GM23338 (cell line): ENCODE results near the gene FXN. TPM values are rescaled to one million over a fixed set of nuclear protein-coding genes. Genes with fewer than 3 reads are reported as not detected.

Experiments
- ATAC-seq: fragments of 200-7000 bp; cut with Tn5 transposase; 3 replicates; pipeline ENCODE4 v1.9.1; 2020
- DNase-seq: peaks from one replicate; pipeline ENCODE4 v3.0.0-alpha.2; 2015; ENCODE audit warnings: low spot score
- H2AFZ ChIP-seq: fragments of 200-600 bp; sonication (generic); 2 replicates; pipeline ENCODE4 v1.8.0; 2016; ENCODE audit warnings: antibody characterized with exemption, mild to moderate bottlenecking, moderate library complexity
- H3F3A ChIP-seq: fragments of 200-600 bp; sonication (generic); replicated peaks from 2 replicates; pipeline ENCODE4 v1.8.0; 2017; ENCODE audit warnings: antibody characterized with exemption, mixed run types, low read depth
- H3K27ac ChIP-seq: fragments of 200-600 bp; sonication (generic); 2 replicates; pipeline ENCODE4 v1.6.1; 2016; ENCODE audit warnings: low read depth
- H3K27me3 ChIP-seq: fragments of 200-600 bp; sonication (generic); 2 replicates; pipeline ENCODE4 v1.8.0; 2016; ENCODE audit warnings: mild to moderate bottlenecking, mixed run types, moderate library complexity; ENCODE audit not compliant: insufficient read depth
- H3K36me3 ChIP-seq: fragments of 200-600 bp; sonication (generic); 2 replicates; pipeline ENCODE4 v1.8.0; 2016; ENCODE audit warnings: mild to moderate bottlenecking; ENCODE audit not compliant: insufficient read depth
- H3K4me1 ChIP-seq: fragments of 200-600 bp; sonication (generic); 2 replicates; pipeline ENCODE4 v1.8.0; 2016; ENCODE audit warnings: mild to moderate bottlenecking, moderate library complexity; ENCODE audit not compliant: insufficient read depth
- H3K4me2 ChIP-seq: fragments of 200-600 bp; sonication (generic); 2 replicates; pipeline ENCODE4 v1.7.1; 2017; ENCODE audit warnings: mixed run types
- H3K4me3 ChIP-seq: fragments of 200-600 bp; sonication (generic); 2 replicates; pipeline ENCODE4 v1.6.1; 2016; ENCODE audit warnings: mixed run types
- H3K79me2 ChIP-seq: fragments of 200-600 bp; sonication (generic); replicated peaks from 2 replicates; pipeline ENCODE4 v1.8.0; 2017; ENCODE audit warnings: mild to moderate bottlenecking; ENCODE audit not compliant: insufficient read depth
- H3K9me2 ChIP-seq: fragments of 200-600 bp; sonication (generic); 2 replicates; pipeline ENCODE4 v1.8.0; 2017; ENCODE audit not compliant: insufficient read depth
- H4K20me1 ChIP-seq: fragments of 200-600 bp; sonication (generic); replicated peaks from 2 replicates; pipeline ENCODE4 v1.8.0; 2017; ENCODE audit warnings: mild to moderate bottlenecking; ENCODE audit not compliant: insufficient read depth
- H3K27ac Mint-ChIP-seq: 2 replicates; pipeline ENCODE4 v1.8.0; 2020; ENCODE audit warnings: inconsistent platforms, mild to moderate bottlenecking, moderate library complexity, mixed read lengths
- H3K27me3 Mint-ChIP-seq: 3 replicates; pipeline ENCODE4 v1.8.0; 2022; ENCODE audit warnings: low read depth, mild to moderate bottlenecking, moderate library complexity, mixed read lengths, inconsistent platforms; ENCODE audit not compliant: insufficient read depth, poor library complexity
- H3K36me3 Mint-ChIP-seq: 3 replicates; pipeline ENCODE4 v1.8.0; 2021; ENCODE audit warnings: low read depth, mild to moderate bottlenecking, inconsistent platforms, moderate library complexity, mixed read lengths
- H3K4me1 Mint-ChIP-seq: 3 replicates; pipeline ENCODE4 v1.8.0; 2020; ENCODE audit warnings: mild to moderate bottlenecking, inconsistent platforms, mixed read lengths
- H3K4me3 Mint-ChIP-seq: 3 replicates; pipeline ENCODE4 v1.8.0; 2021; ENCODE audit warnings: moderate library complexity, mild to moderate bottlenecking, inconsistent platforms, mixed read lengths
- H3K9me3 Mint-ChIP-seq: 3 replicates; pipeline ENCODE4 v1.8.0; 2020; ENCODE audit warnings: moderate library complexity, mild to moderate bottlenecking, inconsistent platforms, mixed read lengths
- CREB1 ChIP-seq: fragments of 250-450 bp; sonication (Bioruptor Pico); IDR thresholded peaks from 2 replicates; pipeline ENCODE4 v1.5.0; 2020; ENCODE audit warnings: low read depth, mild to moderate bottlenecking, moderate library complexity
- EZH2 ChIP-seq: fragments of 200-600 bp; sonication (generic); IDR thresholded peaks from one replicate; pipeline ENCODE4 v1.8.0; 2017; ENCODE audit warnings: antibody characterized with exemption, mild to moderate bottlenecking, low read depth; ENCODE audit not compliant: unreplicated experiment
- EZH2phosphoT487 ChIP-seq: fragments of 200-600 bp; sonication (generic); IDR thresholded peaks from one replicate; pipeline ENCODE4 v1.8.1; 2018; ENCODE audit warnings: antibody characterized with exemption; ENCODE audit not compliant: unreplicated experiment
- JUNB ChIP-seq: IDR thresholded peaks from one replicate; pipeline ENCODE4 v1.6.1; 2016; ENCODE audit warnings: antibody characterized with exemption; ENCODE audit not compliant: unreplicated experiment
- NANOG ChIP-seq: IDR thresholded peaks from 2 replicates; pipeline ENCODE4 v1.6.1; 2016; ENCODE audit warnings: antibody characterized with exemption, borderline replicate concordance
- POLR2AphosphoS5 ChIP-seq: IDR thresholded peaks from 2 replicates; pipeline ENCODE4 v1.6.1; 2016; ENCODE audit warnings: antibody characterized with exemption, low read depth
- STAT1 ChIP-seq: IDR thresholded peaks from one replicate; pipeline ENCODE4 v1.6.1; 2016; ENCODE audit warnings: antibody characterized with exemption; ENCODE audit not compliant: unreplicated experiment
- ZNF331 ChIP-seq: fragments of 250-450 bp; sonication (Bioruptor Pico); IDR thresholded peaks from 2 replicates; pipeline ENCODE4 v1.5.0; 2020; ENCODE audit warnings: low read depth, mild to moderate bottlenecking, moderate library complexity
- polyA plus RNA-seq: library from polyadenylated mRNA; unstranded; fragments of >200 nt; fragmentation: Nextera tagmentation; extraction: Ambion mirVana; gene quantifications from 2 replicates; pipeline ENCODE4 v1.2.1, GENCODE V29; 2016
- total RNA-seq: library from RNA; depleted of rRNA; stranded (reverse); fragments of >200 nt; shearing (Covaris generic); gene quantifications from 2 replicates; pipeline ENCODE4 v1.2.3, GENCODE V29; 2014
- TF ChIP-seq, protein P1 (sequence below): IDR thresholded peaks from one replicate; pipeline ENCODE4 v1.6.1; 2018; ENCODE audit warnings: antibody characterized with exemption; ENCODE audit not compliant: unreplicated experiment
- TF ChIP-seq, protein P2 (sequence below), 2 experiments: fragments of 200-600 bp in 1 of 2; sonication (generic) in 1 of 2; conservative IDR thresholded peaks; 2 replicates each; pipeline versions ENCODE4 v1.5.1 to v1.6.1; 2016 to 2017; ENCODE audit warnings: antibody characterized with exemption in 2 of 2, low read depth in 2 of 2, mild to moderate bottlenecking in 2 of 2, moderate library complexity in 1 of 2
- TF ChIP-seq, protein P3 (sequence below): IDR thresholded peaks from 2 replicates; pipeline ENCODE4 v1.6.1; 2016; ENCODE audit warnings: antibody characterized with exemption
- TF ChIP-seq, protein P4 (sequence below): fragments of 250-450 bp; sonication (Bioruptor Pico); IDR thresholded peaks from 2 replicates; pipeline ENCODE4 v1.5.0; 2020; ENCODE audit warnings: mild to moderate bottlenecking, moderate library complexity

Gene FXN
- total and polyA plus RNA-seq, 2 experiments from 2014 or later = 26.1 to 66.4 TPM

DNA sequence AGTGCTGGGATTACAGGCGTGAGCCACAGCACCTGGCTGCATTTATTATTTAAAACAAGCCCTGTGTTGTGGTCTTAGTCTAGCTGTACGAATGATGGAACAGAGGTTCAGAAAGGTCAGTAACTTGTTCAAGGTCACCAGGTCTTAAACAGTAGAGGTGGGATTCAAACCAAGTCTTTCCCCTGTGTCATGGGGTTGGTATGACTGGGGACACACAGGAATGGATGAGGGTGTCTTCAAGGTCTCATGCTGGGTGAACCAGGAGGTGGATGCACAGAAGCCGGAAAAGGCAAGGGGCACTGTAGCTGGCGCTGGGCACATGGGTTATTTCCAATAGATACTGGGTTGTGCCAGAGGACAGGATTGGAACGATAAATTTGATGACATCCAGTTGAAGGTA lies 106.3 kb downstream of the FXN start:
- TF ChIP-seq NANOG (no peak), ZNF331 (CRISPR knock-in tag) (no peak), STAT1 (no peak), POLR2AphosphoS5 (no peak), JUNB (no peak), EZH2phosphoT487 (no peak), EZH2 (no peak), CREB1 (CRISPR knock-in tag) (no peak)
- TF ChIP-seq, protein P1, sequence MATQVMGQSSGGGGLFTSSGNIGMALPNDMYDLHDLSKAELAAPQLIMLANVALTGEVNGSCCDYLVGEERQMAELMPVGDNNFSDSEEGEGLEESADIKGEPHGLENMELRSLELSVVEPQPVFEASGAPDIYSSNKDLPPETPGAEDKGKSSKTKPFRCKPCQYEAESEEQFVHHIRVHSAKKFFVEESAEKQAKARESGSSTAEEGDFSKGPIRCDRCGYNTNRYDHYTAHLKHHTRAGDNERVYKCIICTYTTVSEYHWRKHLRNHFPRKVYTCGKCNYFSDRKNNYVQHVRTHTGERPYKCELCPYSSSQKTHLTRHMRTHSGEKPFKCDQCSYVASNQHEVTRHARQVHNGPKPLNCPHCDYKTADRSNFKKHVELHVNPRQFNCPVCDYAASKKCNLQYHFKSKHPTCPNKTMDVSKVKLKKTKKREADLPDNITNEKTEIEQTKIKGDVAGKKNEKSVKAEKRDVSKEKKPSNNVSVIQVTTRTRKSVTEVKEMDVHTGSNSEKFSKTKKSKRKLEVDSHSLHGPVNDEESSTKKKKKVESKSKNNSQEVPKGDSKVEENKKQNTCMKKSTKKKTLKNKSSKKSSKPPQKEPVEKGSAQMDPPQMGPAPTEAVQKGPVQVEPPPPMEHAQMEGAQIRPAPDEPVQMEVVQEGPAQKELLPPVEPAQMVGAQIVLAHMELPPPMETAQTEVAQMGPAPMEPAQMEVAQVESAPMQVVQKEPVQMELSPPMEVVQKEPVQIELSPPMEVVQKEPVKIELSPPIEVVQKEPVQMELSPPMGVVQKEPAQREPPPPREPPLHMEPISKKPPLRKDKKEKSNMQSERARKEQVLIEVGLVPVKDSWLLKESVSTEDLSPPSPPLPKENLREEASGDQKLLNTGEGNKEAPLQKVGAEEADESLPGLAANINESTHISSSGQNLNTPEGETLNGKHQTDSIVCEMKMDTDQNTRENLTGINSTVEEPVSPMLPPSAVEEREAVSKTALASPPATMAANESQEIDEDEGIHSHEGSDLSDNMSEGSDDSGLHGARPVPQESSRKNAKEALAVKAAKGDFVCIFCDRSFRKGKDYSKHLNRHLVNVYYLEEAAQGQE = no peak
- TF ChIP-seq, protein P2, sequence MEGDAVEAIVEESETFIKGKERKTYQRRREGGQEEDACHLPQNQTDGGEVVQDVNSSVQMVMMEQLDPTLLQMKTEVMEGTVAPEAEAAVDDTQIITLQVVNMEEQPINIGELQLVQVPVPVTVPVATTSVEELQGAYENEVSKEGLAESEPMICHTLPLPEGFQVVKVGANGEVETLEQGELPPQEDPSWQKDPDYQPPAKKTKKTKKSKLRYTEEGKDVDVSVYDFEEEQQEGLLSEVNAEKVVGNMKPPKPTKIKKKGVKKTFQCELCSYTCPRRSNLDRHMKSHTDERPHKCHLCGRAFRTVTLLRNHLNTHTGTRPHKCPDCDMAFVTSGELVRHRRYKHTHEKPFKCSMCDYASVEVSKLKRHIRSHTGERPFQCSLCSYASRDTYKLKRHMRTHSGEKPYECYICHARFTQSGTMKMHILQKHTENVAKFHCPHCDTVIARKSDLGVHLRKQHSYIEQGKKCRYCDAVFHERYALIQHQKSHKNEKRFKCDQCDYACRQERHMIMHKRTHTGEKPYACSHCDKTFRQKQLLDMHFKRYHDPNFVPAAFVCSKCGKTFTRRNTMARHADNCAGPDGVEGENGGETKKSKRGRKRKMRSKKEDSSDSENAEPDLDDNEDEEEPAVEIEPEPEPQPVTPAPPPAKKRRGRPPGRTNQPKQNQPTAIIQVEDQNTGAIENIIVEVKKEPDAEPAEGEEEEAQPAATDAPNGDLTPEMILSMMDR (conservative IDR thresholded peaks at IDR 0.05; ENCODE audit: low read depth in 2 of 2) = no peak
- TF ChIP-seq, protein P3, sequence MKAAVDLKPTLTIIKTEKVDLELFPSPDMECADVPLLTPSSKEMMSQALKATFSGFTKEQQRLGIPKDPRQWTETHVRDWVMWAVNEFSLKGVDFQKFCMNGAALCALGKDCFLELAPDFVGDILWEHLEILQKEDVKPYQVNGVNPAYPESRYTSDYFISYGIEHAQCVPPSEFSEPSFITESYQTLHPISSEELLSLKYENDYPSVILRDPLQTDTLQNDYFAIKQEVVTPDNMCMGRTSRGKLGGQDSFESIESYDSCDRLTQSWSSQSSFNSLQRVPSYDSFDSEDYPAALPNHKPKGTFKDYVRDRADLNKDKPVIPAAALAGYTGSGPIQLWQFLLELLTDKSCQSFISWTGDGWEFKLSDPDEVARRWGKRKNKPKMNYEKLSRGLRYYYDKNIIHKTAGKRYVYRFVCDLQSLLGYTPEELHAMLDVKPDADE = no peak
- TF ChIP-seq, protein P4, sequence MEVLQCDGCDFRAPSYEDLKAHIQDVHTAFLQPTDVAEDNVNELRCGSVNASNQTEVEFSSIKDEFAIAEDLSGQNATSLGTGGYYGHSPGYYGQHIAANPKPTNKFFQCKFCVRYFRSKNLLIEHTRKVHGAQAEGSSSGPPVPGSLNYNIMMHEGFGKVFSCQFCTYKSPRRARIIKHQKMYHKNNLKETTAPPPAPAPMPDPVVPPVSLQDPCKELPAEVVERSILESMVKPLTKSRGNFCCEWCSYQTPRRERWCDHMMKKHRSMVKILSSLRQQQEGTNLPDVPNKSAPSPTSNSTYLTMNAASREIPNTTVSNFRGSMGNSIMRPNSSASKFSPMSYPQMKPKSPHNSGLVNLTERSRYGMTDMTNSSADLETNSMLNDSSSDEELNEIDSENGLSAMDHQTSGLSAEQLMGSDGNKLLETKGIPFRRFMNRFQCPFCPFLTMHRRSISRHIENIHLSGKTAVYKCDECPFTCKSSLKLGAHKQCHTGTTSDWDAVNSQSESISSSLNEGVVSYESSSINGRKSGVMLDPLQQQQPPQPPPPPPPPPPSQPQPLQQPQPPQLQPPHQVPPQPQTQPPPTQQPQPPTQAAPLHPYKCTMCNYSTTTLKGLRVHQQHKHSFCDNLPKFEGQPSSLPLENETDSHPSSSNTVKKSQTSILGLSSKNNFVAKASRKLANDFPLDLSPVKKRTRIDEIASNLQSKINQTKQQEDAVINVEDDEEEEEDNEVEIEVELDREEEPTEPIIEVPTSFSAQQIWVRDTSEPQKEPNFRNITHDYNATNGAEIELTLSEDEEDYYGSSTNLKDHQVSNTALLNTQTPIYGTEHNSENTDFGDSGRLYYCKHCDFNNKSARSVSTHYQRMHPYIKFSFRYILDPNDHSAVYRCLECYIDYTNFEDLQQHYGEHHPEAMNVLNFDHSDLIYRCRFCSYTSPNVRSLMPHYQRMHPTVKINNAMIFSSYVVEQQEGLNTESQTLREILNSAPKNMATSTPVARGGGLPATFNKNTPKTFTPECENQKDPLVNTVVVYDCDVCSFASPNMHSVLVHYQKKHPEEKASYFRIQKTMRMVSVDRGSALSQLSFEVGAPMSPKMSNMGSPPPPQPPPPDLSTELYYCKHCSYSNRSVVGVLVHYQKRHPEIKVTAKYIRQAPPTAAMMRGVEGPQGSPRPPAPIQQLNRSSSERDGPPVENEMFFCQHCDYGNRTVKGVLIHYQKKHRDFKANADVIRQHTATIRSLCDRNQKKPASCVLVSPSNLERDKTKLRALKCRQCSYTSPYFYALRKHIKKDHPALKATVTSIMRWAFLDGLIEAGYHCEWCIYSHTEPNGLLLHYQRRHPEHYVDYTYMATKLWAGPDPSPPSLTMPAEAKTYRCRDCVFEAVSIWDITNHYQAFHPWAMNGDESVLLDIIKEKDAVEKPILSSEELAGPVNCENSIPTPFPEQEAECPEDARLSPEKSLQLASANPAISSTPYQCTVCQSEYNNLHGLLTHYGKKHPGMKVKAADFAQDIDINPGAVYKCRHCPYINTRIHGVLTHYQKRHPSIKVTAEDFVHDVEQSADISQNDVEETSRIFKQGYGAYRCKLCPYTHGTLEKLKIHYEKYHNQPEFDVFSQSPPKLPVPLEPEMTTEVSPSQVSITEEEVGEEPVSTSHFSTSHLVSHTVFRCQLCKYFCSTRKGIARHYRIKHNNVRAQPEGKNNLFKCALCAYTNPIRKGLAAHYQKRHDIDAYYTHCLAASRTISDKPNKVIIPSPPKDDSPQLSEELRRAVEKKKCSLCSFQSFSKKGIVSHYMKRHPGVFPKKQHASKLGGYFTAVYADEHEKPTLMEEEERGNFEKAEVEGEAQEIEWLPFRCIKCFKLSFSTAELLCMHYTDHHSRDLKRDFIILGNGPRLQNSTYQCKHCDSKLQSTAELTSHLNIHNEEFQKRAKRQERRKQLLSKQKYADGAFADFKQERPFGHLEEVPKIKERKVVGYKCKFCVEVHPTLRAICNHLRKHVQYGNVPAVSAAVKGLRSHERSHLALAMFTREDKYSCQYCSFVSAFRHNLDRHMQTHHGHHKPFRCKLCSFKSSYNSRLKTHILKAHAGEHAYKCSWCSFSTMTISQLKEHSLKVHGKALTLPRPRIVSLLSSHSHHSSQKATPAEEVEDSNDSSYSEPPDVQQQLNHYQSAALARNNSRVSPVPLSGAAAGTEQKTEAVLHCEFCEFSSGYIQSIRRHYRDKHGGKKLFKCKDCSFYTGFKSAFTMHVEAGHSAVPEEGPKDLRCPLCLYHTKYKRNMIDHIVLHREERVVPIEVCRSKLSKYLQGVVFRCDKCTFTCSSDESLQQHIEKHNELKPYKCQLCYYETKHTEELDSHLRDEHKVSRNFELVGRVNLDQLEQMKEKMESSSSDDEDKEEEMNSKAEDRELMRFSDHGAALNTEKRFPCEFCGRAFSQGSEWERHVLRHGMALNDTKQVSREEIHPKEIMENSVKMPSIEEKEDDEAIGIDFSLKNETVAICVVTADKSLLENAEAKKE (CRISPR knock-in tag) = no peak
- no peak overlapping the region for H2AFZ ChIP-seq
- no peaks in the 10 kb centered on the region for H3K9me3 Mint-ChIP-seq
- peaks cover 98% of the 10 kb centered on the region for H3K79me2 ChIP-seq
- H3K9me2 ChIP-seq = no peaks in the 10 kb centered on the region
- no peaks in the 10 kb centered on the region for H3K27me3 Mint-ChIP-seq
- H3K36me3 Mint-ChIP-seq = peaks cover 19% of the 10 kb centered on the region
- DNase-seq (no peak), ATAC-seq (no peak)
- H3K27ac ChIP-seq = 0 out of 2 replicates have a peak overlapping the region, but pooled peaks have one; percentile 59
- H3K4me1 Mint-ChIP-seq = peaks cover 10% of the 10 kb centered on the region
- H3K27ac Mint-ChIP-seq = no peak overlapping the region
- H3K36me3 ChIP-seq = peaks cover 8% of the 10 kb centered on the region; the same call in 1 of the 2 replicates
- H3K4me3 Mint-ChIP-seq = no peak overlapping the region
- no peak overlapping the region for H3K4me2 ChIP-seq
- H3K4me1 ChIP-seq = no peaks in the 10 kb centered on the region
- H3K27me3 ChIP-seq = no peaks in the 10 kb centered on the region
- no peak overlapping the region for H3K4me3 ChIP-seq
- H4K20me1 ChIP-seq = peaks cover 23% of the 10 kb centered on the region; the same call in 1 of the 2 replicates
- no peaks in the 10 kb centered on the region for H3F3A ChIP-seq
